ENCODE results near the gene HSD17B12.

Gene HSD17B12

GRCh38 chr11:43643898-43644620 is 36.5 kb upstream of the HSD17B12 start:
- peak; percentile 90 for DNase-seq
- Histone ChIP-seq H4K20me1 (ENCODE audit: insufficient read depth, low read length) (no peaks in the 10 kb centered on the region), H3K4me2 (ENCODE audit: insufficient read depth, low read length) (peak overlapping the region; percentile 91), H3K36me3 (ENCODE audit: insufficient read depth, low read length) (no peaks in the 10 kb centered on the region), H3K79me2 (ENCODE audit: insufficient read depth, low read length) (peaks cover 20% of the 10 kb centered on the region), H3K9ac (ENCODE audit: low read depth, low read length) (peak overlapping the region; percentile 75), H3K27me3 (ENCODE audit: insufficient read depth, low read length, poor library complexity) (peaks cover 7% of the 10 kb centered on the region), H2AFZ (ENCODE audit: low read depth, low read length) (peak overlapping the region; percentile 86), H3K4me1 (ENCODE audit: insufficient read depth, low read length) (peaks cover 22% of the 10 kb centered on the region), H3K27ac (ENCODE audit: low read length) (peak overlapping the region; percentile 82), H3K4me3 (ENCODE audit: low read depth in 1 of 2, low read length in 2 of 2) (peak overlapping the region; percentile 82 to 89), H3K9me3 (ENCODE audit: insufficient read depth, low read length, severe bottlenecking) (no peaks in the 10 kb centered on the region)
- peak; percentile 1 for TF ChIP-seq CTCF (IDR thresholded peaks at IDR 0.05; ENCODE audit: borderline replicate concordance, extremely low read depth, low read length, poor library complexity, severe bottlenecking)
- TF ChIP-seq EZH2 (IDR thresholded peaks at IDR 0.05; ENCODE audit: borderline replicate concordance, low read depth, low read length, severe bottlenecking): no peak
- ATAC-seq (ENCODE audit: insufficient read depth, low read depth): peak; percentile 99

GRCh38 chr11:43644621-43645299 is 35.8 kb upstream of the HSD17B12 start:
- Histone ChIP-seq H4K20me1 (ENCODE audit: insufficient read depth, low read length) (no peaks in the 10 kb centered on the region), H3K79me2 (ENCODE audit: insufficient read depth, low read length) (peaks cover 20% of the 10 kb centered on the region), H2AFZ (ENCODE audit: low read depth, low read length) (peak overlapping the region; percentile 86), H3K9me3 (ENCODE audit: insufficient read depth, low read length, severe bottlenecking) (no peaks in the 10 kb centered on the region), H3K4me2 (ENCODE audit: insufficient read depth, low read length) (peak overlapping the region; percentile 91), H3K4me1 (ENCODE audit: insufficient read depth, low read length) (peaks cover 22% of the 10 kb centered on the region), H3K36me3 (ENCODE audit: insufficient read depth, low read length) (no peaks in the 10 kb centered on the region), H3K4me3 (ENCODE audit: low read depth in 1 of 2, low read length in 2 of 2) (peak overlapping the region; percentile 82 to 89), H3K27ac (ENCODE audit: low read length) (peak overlapping the region; percentile 82), H3K9ac (ENCODE audit: low read depth, low read length) (peak overlapping the region; percentile 75), H3K27me3 (ENCODE audit: insufficient read depth, low read length, poor library complexity) (peaks cover 2% of the 10 kb centered on the region)
- peak; percentile 11 for DNase-seq
- no peak for TF ChIP-seq EZH2 (IDR thresholded peaks at IDR 0.05; ENCODE audit: borderline replicate concordance, low read depth, low read length, severe bottlenecking)
- no peak for TF ChIP-seq CTCF (IDR thresholded peaks at IDR 0.05; ENCODE audit: borderline replicate concordance, extremely low read depth, low read length, poor library complexity, severe bottlenecking)
- peak; percentile 16; the same call in 2 of the 3 replicates for ATAC-seq (ENCODE audit: insufficient read depth, low read depth)

DNA sequence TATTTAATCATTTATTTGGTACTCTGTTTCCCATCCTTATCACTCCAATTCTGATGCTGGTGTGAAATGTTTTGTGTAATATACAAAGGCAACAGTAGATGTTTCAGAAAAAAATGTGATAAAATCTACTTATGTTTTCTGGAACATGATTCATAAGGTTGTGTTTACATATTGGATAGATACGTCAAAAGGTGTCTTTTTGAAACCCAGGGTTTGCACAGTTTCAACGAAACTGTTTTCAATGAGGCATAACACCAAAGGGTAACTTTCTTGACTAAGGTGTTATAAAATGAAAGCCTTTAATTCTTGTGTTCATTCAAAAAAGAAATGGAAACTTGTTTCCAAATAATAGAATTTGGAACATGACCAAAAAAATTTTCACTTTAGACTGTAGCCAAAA is 33.8 kb upstream of the HSD17B12 start:
- TF ChIP-seq EZH2 (IDR thresholded peaks at IDR 0.05; ENCODE audit: borderline replicate concordance, low read depth, low read length, severe bottlenecking): no peak
- TF ChIP-seq CTCF (IDR thresholded peaks at IDR 0.05; ENCODE audit: borderline replicate concordance, extremely low read depth, low read length, poor library complexity, severe bottlenecking): no peak
- peaks cover 22% of the 10 kb centered on the region for H3K4me1 ChIP-seq (ENCODE audit: insufficient read depth, low read length)
- ATAC-seq (ENCODE audit: insufficient read depth, low read depth): no peak

More for the DNA sequence above, 33.8 kb upstream of the HSD17B12 start:
- no peaks in the 10 kb centered on the region for H4K20me1 ChIP-seq (ENCODE audit: insufficient read depth, low read length)
- no peaks in the 10 kb centered on the region for H3K27me3 ChIP-seq (ENCODE audit: insufficient read depth, low read length, poor library complexity)
- H2AFZ ChIP-seq (ENCODE audit: low read depth, low read length): no peak overlapping the region
- H3K4me3 ChIP-seq (ENCODE audit: low read depth in 1 of 2, low read length in 2 of 2): no peak overlapping the region
- no peak for DNase-seq
- H3K9ac ChIP-seq (ENCODE audit: low read depth, low read length): no peak overlapping the region
- H3K27ac ChIP-seq (ENCODE audit: low read length): no peak overlapping the region
- H3K79me2 ChIP-seq (ENCODE audit: insufficient read depth, low read length): peaks cover 20% of the 10 kb centered on the region
- no peaks in the 10 kb centered on the region for H3K9me3 ChIP-seq (ENCODE audit: insufficient read depth, low read length, severe bottlenecking)
- H3K4me2 ChIP-seq (ENCODE audit: insufficient read depth, low read length): no peak overlapping the region
- H3K36me3 ChIP-seq (ENCODE audit: insufficient read depth, low read length): no peaks in the 10 kb centered on the region

Measured in DND-41 (cell line).